ENCODE measurements around the gene MRFAP1L1. TPM values are rescaled to one million over a fixed set of nuclear protein-coding genes. Genes with fewer than 3 reads are reported as not detected.

The MRFAP1L1 gene
- total and polyA plus RNA-seq, 7 donors = 30.0 to 79.0 (median 39.1) TPM

- DNase-seq (no peak), ATAC-seq (no peak)
- intact Hi-C loops (cut with DNase I) = no loop called here
- 76 to 81% (median 80%) methylated on average over 8 of the region's 8 CpGs for WGBS, 3 donors
- Histone ChIP-seq H3K4me3 (no peak overlapping the region), H3K4me1 (peaks cover 16% of the 10 kb centered on the region), H3K27ac (no peak overlapping the region), H3K36me3 (ENCODE audit: insufficient read depth in 1 of 2, low read depth in 1 of 2) (no peaks in the 10 kb centered on the region), H3K27me3 (ENCODE audit: insufficient read depth in 3 of 3, low read length in 2 of 3) (no peaks in the 10 kb centered on the region), H3K9me3 (no peaks in the 10 kb centered on the region)
- TF ChIP-seq CTCF (IDR thresholded peaks at IDR 0.05) = no peak
These were observed 17.3 kb downstream of the MRFAP1L1 start for GRCh38 chr4:6692379-6692778.

- no peaks in the 10 kb centered on the region for H3K9me3 ChIP-seq
- intact Hi-C loops (cut with DNase I) = no loop called here
- no peak for TF ChIP-seq CTCF (IDR thresholded peaks at IDR 0.05)
- ATAC-seq (peak in 1 of 4 donors; percentile 9), DNase-seq (no peak)
- no peaks in the 10 kb centered on the region for H3K36me3 ChIP-seq (ENCODE audit: insufficient read depth in 1 of 2, low read depth in 1 of 2)
- H3K4me1 ChIP-seq = no peaks in the 10 kb centered on the region
- no peaks in the 10 kb centered on the region for H3K27me3 ChIP-seq (ENCODE audit: insufficient read depth in 3 of 3, low read length in 2 of 3)
- 90 to 91% (median 91%) methylated on average over 15 of the region's 15 CpGs for WGBS, 3 donors
- no peak overlapping the region for H3K4me3 ChIP-seq
- H3K27ac ChIP-seq = no peak overlapping the region
These were observed 20.1 kb downstream of the MRFAP1L1 start for GRCh38 chr4:6689506-6689960.

- no peak overlapping the region for H3K4me3 ChIP-seq
- no peaks in the 10 kb centered on the region for H3K27me3 ChIP-seq (ENCODE audit: insufficient read depth in 3 of 3, low read length in 2 of 3)
- intact Hi-C loops (cut with DNase I) = no loop called here
- no peaks in the 10 kb centered on the region for H3K4me1 ChIP-seq
- ATAC-seq = peak in 3 of 4 donors; percentile 29 to 46 (median 34)
- WGBS, 3 donors = 59 to 62% (median 61%) methylated on average over 23 of the region's 23 CpGs
- no peaks in the 10 kb centered on the region for H3K9me3 ChIP-seq
- DNase-seq = no peak
- TF ChIP-seq CTCF (IDR thresholded peaks at IDR 0.05) = no peak
- H3K27ac ChIP-seq = no peak overlapping the region
- H3K36me3 ChIP-seq (ENCODE audit: insufficient read depth in 1 of 2, low read depth in 1 of 2) = no peaks in the 10 kb centered on the region
These were observed 20.7 kb downstream of the MRFAP1L1 start for GRCh38 chr4:6688879-6689505.

- intact Hi-C loops (cut with DNase I) = no loop called here
These were observed 21.5 kb downstream of the MRFAP1L1 start for GRCh38 chr4:6687947-6688878.

More at GRCh38 chr4:6687947-6688878, 21.5 kb downstream of the MRFAP1L1 start:
- Histone ChIP-seq H3K4me3 (no peak overlapping the region), H3K27me3 (ENCODE audit: insufficient read depth in 3 of 3, low read length in 2 of 3) (no peaks in the 10 kb centered on the region), H3K4me1 (no peaks in the 10 kb centered on the region), H3K9me3 (no peaks in the 10 kb centered on the region), H3K27ac (no peak overlapping the region), H3K36me3 (ENCODE audit: insufficient read depth in 1 of 2, low read depth in 1 of 2) (no peaks in the 10 kb centered on the region)
- ATAC-seq (no peak), DNase-seq (no peak)
- WGBS, 3 donors = 84 to 90% (median 88%) methylated on average over 24 of the region's 24 CpGs
- no peak for TF ChIP-seq CTCF (IDR thresholded peaks at IDR 0.05)

All from psoas muscle (tissue), 8 donors.